ENCODE data around the gene VPREB1.

GRCh38 chr22:22229683-22230420, 14.7 kb upstream of the VPREB1 start:
- TF ChIP-seq CTCF (IDR thresholded peaks at IDR 0.05; ENCODE audit: insufficient read depth, low read length) (no peak), POLR2AphosphoS5 (IDR thresholded peaks at IDR 0.05; ENCODE audit: low read depth) (no peak)

Data from HL-60 (cell line).